ENCODE results near the gene BCAS3.

Gene BCAS3

DNA sequence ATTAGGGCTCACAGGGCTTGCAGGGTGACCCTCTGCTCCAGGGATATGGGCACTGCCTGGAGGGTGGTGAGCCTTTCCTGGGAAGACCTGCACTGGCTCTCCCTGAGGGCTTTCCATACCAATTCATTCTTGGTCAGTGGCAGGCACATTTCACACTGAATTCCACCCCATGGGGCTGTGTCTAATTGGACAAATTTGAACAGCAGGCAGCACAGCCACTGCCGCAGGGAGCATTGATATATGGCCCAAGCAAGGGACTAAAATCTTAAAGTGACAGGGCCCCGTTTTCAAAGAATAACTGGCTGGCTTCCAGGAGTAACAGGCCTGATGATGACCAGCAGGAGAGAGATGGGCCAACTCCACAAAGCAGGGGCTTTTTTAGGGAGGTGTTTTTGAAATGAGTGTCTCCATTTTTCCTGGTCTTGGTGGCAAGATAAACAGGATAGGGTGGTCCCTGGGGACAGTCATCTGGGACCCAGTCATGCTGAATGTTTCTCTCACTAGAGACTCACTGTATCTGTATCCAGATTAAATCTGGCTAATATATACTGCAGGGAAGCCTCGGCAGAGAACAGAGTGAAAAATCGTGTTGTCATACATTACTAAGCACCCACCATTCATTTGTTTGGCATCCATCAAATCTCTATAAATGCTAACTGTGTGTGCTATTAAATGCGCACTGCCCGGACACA, 647.9 kb downstream of the BCAS3 start:
- Histone ChIP-seq H3K4me1 (peaks cover 0 to 49% (median 25%) of the 10 kb centered on the region in 4 donors), H3K9me3 (no peaks in the 10 kb centered on the region), H3K36me3 (no peaks in the 10 kb centered on the region), H3K4me3 (no peak overlapping the region), H3K27ac (peak overlapping the region; percentile 53 to 72), H3K27me3 (no peaks in the 10 kb centered on the region)
- TF ChIP-seq, protein P1, sequence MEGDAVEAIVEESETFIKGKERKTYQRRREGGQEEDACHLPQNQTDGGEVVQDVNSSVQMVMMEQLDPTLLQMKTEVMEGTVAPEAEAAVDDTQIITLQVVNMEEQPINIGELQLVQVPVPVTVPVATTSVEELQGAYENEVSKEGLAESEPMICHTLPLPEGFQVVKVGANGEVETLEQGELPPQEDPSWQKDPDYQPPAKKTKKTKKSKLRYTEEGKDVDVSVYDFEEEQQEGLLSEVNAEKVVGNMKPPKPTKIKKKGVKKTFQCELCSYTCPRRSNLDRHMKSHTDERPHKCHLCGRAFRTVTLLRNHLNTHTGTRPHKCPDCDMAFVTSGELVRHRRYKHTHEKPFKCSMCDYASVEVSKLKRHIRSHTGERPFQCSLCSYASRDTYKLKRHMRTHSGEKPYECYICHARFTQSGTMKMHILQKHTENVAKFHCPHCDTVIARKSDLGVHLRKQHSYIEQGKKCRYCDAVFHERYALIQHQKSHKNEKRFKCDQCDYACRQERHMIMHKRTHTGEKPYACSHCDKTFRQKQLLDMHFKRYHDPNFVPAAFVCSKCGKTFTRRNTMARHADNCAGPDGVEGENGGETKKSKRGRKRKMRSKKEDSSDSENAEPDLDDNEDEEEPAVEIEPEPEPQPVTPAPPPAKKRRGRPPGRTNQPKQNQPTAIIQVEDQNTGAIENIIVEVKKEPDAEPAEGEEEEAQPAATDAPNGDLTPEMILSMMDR (IDR thresholded peaks at IDR 0.05), result no peak
- no peak for DNase-seq
- intact Hi-C loops (cut with DNase I; ENCODE audit: low total_unique reads), result no loop called here

DNA sequence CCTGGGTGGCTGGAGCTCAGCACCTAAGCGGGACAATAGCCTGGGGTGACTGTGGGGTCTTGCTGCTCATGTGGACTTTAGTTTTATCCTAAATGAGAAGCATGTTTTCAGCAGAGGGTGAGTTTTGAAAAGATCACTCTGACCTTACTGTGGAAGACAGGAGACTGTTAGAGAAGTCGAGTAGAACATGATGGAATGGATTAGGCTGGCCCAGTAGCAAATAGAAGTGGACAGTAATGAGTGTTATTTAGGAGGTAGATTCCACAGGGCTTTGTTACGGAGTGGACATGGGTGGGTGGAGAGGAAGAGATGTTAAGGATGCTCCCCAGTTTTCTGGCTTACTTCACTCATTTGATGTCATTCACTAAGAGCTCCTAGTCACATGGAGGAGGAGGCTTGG, 648.7 kb downstream of the BCAS3 start:
- intact Hi-C loops (cut with DNase I; ENCODE audit: low total_unique reads), result no loop called here
- peak overlapping the region; percentile 53 to 72 for H3K27ac ChIP-seq
- TF ChIP-seq, protein P1 (IDR thresholded peaks at IDR 0.05), result no peak
- no peaks in the 10 kb centered on the region for H3K9me3 ChIP-seq
- H3K4me1 ChIP-seq, result peaks cover 0 to 56% (median 28%) of the 10 kb centered on the region in 4 donors
- no peaks in the 10 kb centered on the region for H3K36me3 ChIP-seq
- no peaks in the 10 kb centered on the region for H3K27me3 ChIP-seq
- DNase-seq, result no peak
- no peak overlapping the region for H3K4me3 ChIP-seq

DNA sequence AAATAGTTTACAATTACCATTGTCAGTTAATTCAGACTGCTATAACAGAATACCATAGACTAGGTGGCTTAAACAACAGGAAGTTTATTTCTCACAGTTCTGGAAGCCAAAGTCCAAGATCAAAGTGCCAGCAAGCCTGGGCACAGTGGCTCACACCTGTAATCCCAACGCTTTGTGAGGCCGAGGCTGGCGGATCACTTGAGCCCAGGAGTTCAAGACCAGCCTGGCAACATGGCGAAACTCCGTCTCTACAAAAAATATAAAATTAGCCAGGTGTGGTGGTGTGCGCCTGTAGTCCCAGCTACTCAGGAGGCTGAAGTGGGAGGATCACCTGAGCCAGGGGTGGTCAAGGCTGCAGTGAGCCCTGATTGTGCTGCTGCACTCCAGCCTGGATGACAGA, 650.7 kb downstream of the BCAS3 start:
- no peaks in the 10 kb centered on the region for H3K9me3 ChIP-seq
- peaks cover 0 to 58% (median 31%) of the 10 kb centered on the region in 4 donors for H3K4me1 ChIP-seq
- no peaks in the 10 kb centered on the region for H3K36me3 ChIP-seq
- TF ChIP-seq, protein P1 (IDR thresholded peaks at IDR 0.05), result no peak
- intact Hi-C loops (cut with DNase I; ENCODE audit: low total_unique reads), result no loop called here
- H3K27ac ChIP-seq, result no peak overlapping the region
- no peaks in the 10 kb centered on the region for H3K27me3 ChIP-seq
- DNase-seq, result no peak
- no peak overlapping the region for H3K4me3 ChIP-seq

DNA sequence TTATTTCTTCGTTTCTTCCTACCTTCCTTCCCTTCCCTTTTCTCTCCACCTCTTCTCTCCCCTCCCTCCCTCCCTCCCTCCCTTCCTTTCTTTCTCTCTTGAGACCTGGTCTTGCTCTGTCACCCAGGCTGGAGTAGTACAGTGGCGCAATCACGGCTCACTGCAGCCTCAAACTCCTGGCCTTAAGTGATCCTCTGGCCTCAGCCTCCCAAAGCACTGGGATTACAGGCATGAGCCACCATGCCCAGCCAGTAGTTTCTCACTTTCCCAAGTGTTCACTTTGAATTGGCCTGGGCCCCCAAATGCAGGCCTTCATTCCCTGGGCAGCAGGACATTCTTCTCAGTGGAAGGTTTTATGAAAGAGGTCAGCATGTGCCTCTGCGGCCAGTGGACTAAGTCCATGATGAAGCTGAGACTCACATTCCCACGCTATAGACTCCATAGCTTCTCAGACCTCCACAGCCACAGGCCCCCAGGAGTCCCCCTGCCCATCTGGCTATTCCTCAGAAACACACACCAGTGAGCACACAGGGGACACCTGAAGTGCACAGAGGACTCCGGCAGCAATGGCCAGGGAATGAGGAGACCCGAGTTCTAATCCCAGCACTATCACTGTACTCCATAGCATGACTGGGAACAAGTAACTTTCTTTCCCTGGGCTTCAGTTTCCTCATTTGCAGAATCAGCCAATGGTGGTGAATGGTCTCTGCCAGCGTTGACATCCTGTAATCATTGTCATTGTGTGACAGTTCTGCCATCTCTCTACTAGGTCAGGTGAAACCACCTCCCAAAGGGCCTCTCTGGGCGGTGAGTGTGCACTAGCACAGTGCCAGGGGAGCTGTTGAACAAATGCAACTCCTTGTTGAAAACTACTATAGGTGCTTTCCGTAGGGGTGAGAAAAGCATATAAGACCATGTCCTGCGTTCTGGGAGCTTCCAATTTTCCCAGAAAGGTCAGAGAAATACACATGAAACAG, 652.8 kb downstream of the BCAS3 start:
- intact Hi-C loops (cut with DNase I; ENCODE audit: low total_unique reads), result no loop called here
- Histone ChIP-seq H3K36me3 (no peaks in the 10 kb centered on the region), H3K4me1 (peaks cover 0 to 43% (median 27%) of the 10 kb centered on the region in 4 donors), H3K4me3 (no peak overlapping the region), H3K27ac (peak overlapping the region; percentile 48 to 75), H3K27me3 (no peaks in the 10 kb centered on the region), H3K9me3 (no peaks in the 10 kb centered on the region)
- TF ChIP-seq, protein P1 (IDR thresholded peaks at IDR 0.05), result no peak
- DNase-seq, result peak in 1 of 2 donors; percentile 55

DNA sequence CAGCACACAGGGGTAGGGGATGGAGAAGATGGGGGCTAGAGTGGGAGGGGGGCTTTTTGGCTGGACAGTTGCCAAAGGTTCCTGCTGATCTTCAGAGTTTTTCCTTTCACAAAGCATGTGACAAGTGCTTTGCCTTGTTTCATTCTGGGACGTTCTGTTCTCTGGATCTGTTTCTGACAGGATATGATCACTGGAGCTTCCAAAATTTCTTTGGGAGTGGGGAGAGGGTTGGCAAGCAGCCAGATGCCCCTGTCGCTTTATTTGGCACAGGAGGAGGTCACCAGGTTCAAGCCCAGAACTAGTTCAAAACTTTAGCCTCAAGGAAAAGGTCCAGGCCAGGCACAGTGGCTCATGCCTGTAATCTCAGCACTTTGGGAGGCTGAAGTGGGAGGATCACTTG, 653.5 kb downstream of the BCAS3 start:
- H3K27me3 ChIP-seq, result no peaks in the 10 kb centered on the region
- peak overlapping the region; percentile 48 to 75 for H3K27ac ChIP-seq
- H3K4me1 ChIP-seq, result peaks cover 0 to 43% (median 27%) of the 10 kb centered on the region in 4 donors
- no peaks in the 10 kb centered on the region for H3K36me3 ChIP-seq
- DNase-seq, result peak in 1 of 2 donors; percentile 40
- no peaks in the 10 kb centered on the region for H3K9me3 ChIP-seq
- intact Hi-C loops (cut with DNase I; ENCODE audit: low total_unique reads), result no loop called here
- no peak overlapping the region for H3K4me3 ChIP-seq
- TF ChIP-seq, protein P1 (IDR thresholded peaks at IDR 0.05), result no peak

Measured in tibial artery (tissue), 4 donors.